H9 (cell line): Measurements from ENCODE around the gene CRACDL. TPM values are rescaled to one million over a fixed set of nuclear protein-coding genes. Genes with fewer than 3 reads are reported as not detected.

Experiments
- DNase-seq: peaks from one replicate; pipeline ENCODE4 v3.0.0-alpha.2; 2017
- H2AFZ ChIP-seq: one replicate; pipeline ENCODE4 v1.6.1; 2013; ENCODE audit warnings: mild to moderate bottlenecking, low read length, control low read depth, moderate library complexity
- H2AK5ac ChIP-seq: 2 replicates; pipeline ENCODE4 v1.6.1; 2013; ENCODE audit warnings: low read length, control low read depth, mixed read lengths; ENCODE audit not compliant: insufficient read length
- H2BK120ac ChIP-seq: one replicate; pipeline ENCODE4 v1.6.1; 2013; ENCODE audit warnings: low read depth, mild to moderate bottlenecking, low read length, control low read depth, inconsistent platforms; ENCODE audit not compliant: poor library complexity, severe bottlenecking
- H2BK12ac ChIP-seq: 2 replicates; pipeline ENCODE4 v1.6.1; 2013; ENCODE audit warnings: low read length, control low read depth, mixed read lengths, low read depth; ENCODE audit not compliant: insufficient read length
- H2BK15ac ChIP-seq: 2 replicates; pipeline ENCODE4 v1.6.1; 2013; ENCODE audit warnings: low read depth, low read length, control low read depth
- H2BK20ac ChIP-seq: one replicate; pipeline ENCODE4 v1.6.1; 2013; ENCODE audit warnings: low read depth, mild to moderate bottlenecking, low read length, control low read depth, inconsistent platforms; ENCODE audit not compliant: poor library complexity, severe bottlenecking
- H2BK5ac ChIP-seq: 2 replicates; pipeline ENCODE4 v1.6.1; 2013; ENCODE audit warnings: low read length, control low read depth, mixed read lengths; ENCODE audit not compliant: insufficient read length
- H3K14ac ChIP-seq: 2 replicates; pipeline ENCODE4 v1.6.1; 2013; ENCODE audit warnings: low read length, control low read depth; ENCODE audit not compliant: insufficient read depth
- H3K18ac ChIP-seq: 2 replicates; pipeline ENCODE4 v1.6.1; 2013; ENCODE audit warnings: low read depth, mild to moderate bottlenecking, mixed read lengths, low read length, control low read depth; ENCODE audit not compliant: insufficient read length
- H3K23ac ChIP-seq: 2 replicates; pipeline ENCODE4 v1.6.1; 2013; ENCODE audit warnings: low read length, control low read depth, mixed read lengths, low read depth; ENCODE audit not compliant: insufficient read length
- H3K23me2 ChIP-seq: 2 replicates; pipeline ENCODE4 v1.6.1; 2013; ENCODE audit warnings: low read depth, mild to moderate bottlenecking, mixed read lengths, low read length, control low read depth; ENCODE audit not compliant: insufficient read length, poor library complexity, severe bottlenecking
- H3K27ac ChIP-seq: 2 replicates; pipeline ENCODE4 v1.5.1; 2013; ENCODE audit warnings: low read length, control low read depth, mixed read lengths, low read depth; ENCODE audit not compliant: insufficient read length
- H3K27me3 ChIP-seq: 2 replicates; pipeline ENCODE4 v1.6.1; 2013; ENCODE audit warnings: low read length, control low read depth, inconsistent platforms; ENCODE audit not compliant: insufficient read depth
- H3K4ac ChIP-seq: 2 replicates; pipeline ENCODE4 v1.6.1; 2013; ENCODE audit warnings: low read depth, mild to moderate bottlenecking, control low read depth, inconsistent platforms, low read length, moderate library complexity
- H3K4me1 ChIP-seq: 2 replicates; pipeline ENCODE4 v1.6.1; 2013; ENCODE audit warnings: low read length, control low read depth, inconsistent platforms; ENCODE audit not compliant: insufficient read depth
- H3K4me2 ChIP-seq: 2 replicates; pipeline ENCODE4 v1.6.1; 2013; ENCODE audit warnings: low read length, control low read depth, mixed read lengths; ENCODE audit not compliant: insufficient read length, insufficient read depth
- H3K56ac ChIP-seq: 2 replicates; pipeline ENCODE4 v1.6.1; 2013; ENCODE audit warnings: low read depth, mild to moderate bottlenecking, mixed read lengths, low read length, control low read depth; ENCODE audit not compliant: insufficient read length
- H3K79me1 ChIP-seq: 2 replicates; pipeline ENCODE4 v1.6.1; 2013; ENCODE audit warnings: low read depth, mild to moderate bottlenecking, moderate library complexity, low read length, control low read depth, inconsistent platforms; ENCODE audit not compliant: insufficient read depth, poor library complexity, severe bottlenecking
- H3K79me2 ChIP-seq: 2 replicates; pipeline ENCODE4 v1.6.1; 2013; ENCODE audit warnings: low read length, control low read depth, inconsistent platforms; ENCODE audit not compliant: insufficient read depth
- H3K9ac ChIP-seq: 2 replicates; pipeline ENCODE4 v1.6.1; 2013; ENCODE audit warnings: low read length, control low read depth, mixed read lengths; ENCODE audit not compliant: insufficient read length; ENCODE audit errors: extremely low read depth
- H3K9me3 ChIP-seq: one replicate; pipeline ENCODE4 v1.6.1; 2013; ENCODE audit warnings: low read depth, low read length, inconsistent platforms; ENCODE audit not compliant: control insufficient read depth
- H3T11ph ChIP-seq: one replicate; pipeline ENCODE4 v1.6.1; 2013; ENCODE audit warnings: mild to moderate bottlenecking, low read length, control low read depth, inconsistent platforms
- H4K20me1 ChIP-seq: one replicate; pipeline ENCODE4 v1.6.1; 2013; ENCODE audit not compliant: control insufficient read depth, insufficient read length, insufficient read depth
- H4K5ac ChIP-seq: 2 replicates; pipeline ENCODE4 v1.6.1; 2013; ENCODE audit warnings: low read depth, mild to moderate bottlenecking, mixed read lengths, low read length, control low read depth; ENCODE audit not compliant: insufficient read length
- H4K8ac ChIP-seq: replicated peaks from 2 replicates; pipeline ENCODE4 v1.6.1; 2013; ENCODE audit warnings: low read length, control low read depth, mixed read lengths, low read depth; ENCODE audit not compliant: insufficient read length
- H4K91ac ChIP-seq: 2 replicates; pipeline ENCODE4 v1.6.1; 2013; ENCODE audit warnings: low read depth, mild to moderate bottlenecking, moderate library complexity, mixed read lengths, low read length, control low read depth; ENCODE audit not compliant: insufficient read length
- H3K27ac Mint-ChIP-seq, 3 experiments: 2 replicates in 2 of 3; 3 replicates in 1 of 3; pipeline ENCODE4 v1.8.0; 2020 to 2021; ENCODE audit warnings: mixed read lengths in 3 of 3, mild to moderate bottlenecking in 1 of 3, moderate library complexity in 1 of 3
- H3K27me3 Mint-ChIP-seq: 2 replicates; pipeline ENCODE4 v1.8.0; 2021; ENCODE audit warnings: low read depth, mild to moderate bottlenecking, moderate library complexity, mixed read lengths
- H3K36me3 Mint-ChIP-seq, 3 experiments: 2 replicates in 2 of 3; 3 replicates in 1 of 3; pipeline ENCODE4 v1.8.0; 2020 to 2021; ENCODE audit warnings: low read depth in 3 of 3, mixed read lengths in 3 of 3; ENCODE audit not compliant: insufficient read depth in 1 of 3
- H3K4me1 Mint-ChIP-seq, 2 experiments: 2 replicates each; pipeline ENCODE4 v1.8.0; 2020; ENCODE audit warnings: mixed read lengths in 2 of 2
- H3K4me3 Mint-ChIP-seq, 2 experiments: 2 replicates in 1 of 2; 3 replicates in 1 of 2; pipeline ENCODE4 v1.8.0; 2020 to 2021; ENCODE audit warnings: mild to moderate bottlenecking in 2 of 2, mixed read lengths in 2 of 2, moderate library complexity in 1 of 2
- H3K9me3 Mint-ChIP-seq, 2 experiments: 2 replicates in 1 of 2; 3 replicates in 1 of 2; pipeline ENCODE4 v1.8.0; 2020; ENCODE audit warnings: mild to moderate bottlenecking in 2 of 2, mixed read lengths in 2 of 2, moderate library complexity in 1 of 2
- CTCF ChIP-seq: fragments of 200-600 bp; sonication (generic); conservative IDR thresholded peaks from 3 replicates; pipeline ENCODE4 v1.8.0; 2021; ENCODE audit warnings: antibody characterized with exemption, mild to moderate bottlenecking
- WGBS: extraction: QIAGEN DNeasy Blood & Tissue Kit; methylation state at CpG from one replicate; pipeline ENCODE4 v1.1.7; 2013; ENCODE audit warnings: missing lambda C conversion rate, low lambda C conversion rate, mixed read lengths; ENCODE audit not compliant: insufficient read length; ENCODE audit errors: extremely low coverage; 5-methylcytosine and 5-hydroxymethylcytosine counted together
- total RNA-seq: library from RNA; stranded (reverse); gene quantifications from 2 replicates; pipeline ENCODE4 v1.2.1, GENCODE V29; 2021

Gene CRACDL
- total RNA-seq, 1 experiment from 2014 or later = 0.48 TPM

- peaks cover 6% of the 10 kb centered on the region for H3K27me3 Mint-ChIP-seq
- Histone ChIP-seq H3K56ac (no peak overlapping the region), H3K18ac (no peak overlapping the region), H3K79me1 (no peaks in the 10 kb centered on the region), H3K4ac (no peak overlapping the region), H2BK12ac (no peak overlapping the region), H2AFZ (no peak overlapping the region), H4K20me1 (no peaks in the 10 kb centered on the region), H2BK5ac (no peak overlapping the region), H3K14ac (no peak overlapping the region), H2BK120ac (no peak overlapping the region), H3K27me3 (no peaks in the 10 kb centered on the region), H2AK5ac (no peak overlapping the region), H3K4me2 (no peak overlapping the region), H3K9me3 (no peaks in the 10 kb centered on the region), H2BK20ac (no peak overlapping the region), H3K23ac (no peak overlapping the region), H4K91ac (no peak overlapping the region), H3K9ac (no peak overlapping the region), H2BK15ac (no peak overlapping the region), H3K4me1 (no peaks in the 10 kb centered on the region), H3K79me2 (no peaks in the 10 kb centered on the region), H3K23me2 (no peaks in the 10 kb centered on the region), H3T11ph (no peak overlapping the region), H4K5ac (no peak overlapping the region), H4K8ac (no peak overlapping the region), H3K27ac (no peak overlapping the region)
- no peak overlapping the region for H3K27ac Mint-ChIP-seq
- no peaks in the 10 kb centered on the region for H3K36me3 Mint-ChIP-seq
- H3K9me3 Mint-ChIP-seq = peaks cover 3 to 4% of the 10 kb centered on the region in 2 experiments; a peak in 3 of 5 replicates
- no peaks in the 10 kb centered on the region for H3K4me1 Mint-ChIP-seq
- H3K4me3 Mint-ChIP-seq = no peak overlapping the region
- no peak for TF ChIP-seq CTCF
- WGBS = 80% methylated on average over 1 of the region's 2 CpGs
- DNase-seq = no peak
These were observed 83.1 kb downstream of the CRACDL start for GRCh38 chr2:98852932-98853331.
